Neural crest cell (in vitro differentiated cells): ENCODE measurements around the gene MTMR11. TPM values are rescaled to one million over a fixed set of nuclear protein-coding genes. Genes with fewer than 3 reads are reported as not detected.

Experiments used
- DNase-seq: peaks from one replicate; pipeline ENCODE4 v3.0.0; 2021; ENCODE audit warnings: low read depth, mixed read lengths, low spot score
- H3K27ac Mint-ChIP-seq: one replicate; pipeline ENCODE4 v1.8.0; 2021; ENCODE audit warnings: mild to moderate bottlenecking, mixed read lengths; ENCODE audit not compliant: unreplicated experiment
- H3K27me3 Mint-ChIP-seq: 2 replicates; pipeline ENCODE4 v1.8.0; 2021; ENCODE audit warnings: low read depth, mild to moderate bottlenecking, mixed read lengths
- H3K36me3 Mint-ChIP-seq: 2 replicates; pipeline ENCODE4 v1.8.0; 2021; ENCODE audit warnings: low read depth, mild to moderate bottlenecking, mixed read lengths
- H3K4me1 Mint-ChIP-seq: 2 replicates; pipeline ENCODE4 v1.8.0; 2021; ENCODE audit warnings: mixed read lengths
- H3K4me3 Mint-ChIP-seq: one replicate; pipeline ENCODE4 v1.8.0; 2021; ENCODE audit warnings: mild to moderate bottlenecking, mixed read lengths
- H3K9me3 Mint-ChIP-seq: 2 replicates; pipeline ENCODE4 v1.8.0; 2021; ENCODE audit warnings: mixed read lengths
- CTCF ChIP-seq: fragments of 200-600 bp; sonication (generic); conservative IDR thresholded peaks from 2 replicates; pipeline ENCODE4 v1.5.0; 2021; ENCODE audit warnings: antibody characterized with exemption, mild to moderate bottlenecking
- total RNA-seq: library from RNA; stranded (reverse); gene quantifications from 2 replicates; pipeline ENCODE4 v1.2.1, GENCODE V29; 2021

Gene MTMR11
- total RNA-seq, 1 donor from 2014 or later = 4.5 TPM

GRCh38 chr1:149927563-149928400, 8.9 kb downstream of the MTMR11 start, which contains the start of gene SF3B4:
Gene SF3B4 (minus strand): TSS chr1:149927803. CDS start chr1:149927759, 44 bp downstream.
- Mint-ChIP-seq H3K27me3 (no peaks in the 10 kb centered on the region), H3K4me3 (peak within 1 kb of the TSS; percentile 96), H3K27ac (peak within 1 kb of the TSS; percentile 97), H3K36me3 (peaks cover 25% of the 10 kb centered on the region), H3K9me3 (no peaks in the 10 kb centered on the region), H3K4me1 (peaks cover 34% of the 10 kb centered on the region)
- DNase-seq = peak; percentile 85
- no peak for TF ChIP-seq CTCF

- peak overlapping the region; percentile 97 for H3K27ac Mint-ChIP-seq
- H3K36me3 Mint-ChIP-seq = peaks cover 25% of the 10 kb centered on the region
- no peaks in the 10 kb centered on the region for H3K27me3 Mint-ChIP-seq
- TF ChIP-seq CTCF = no peak
- peak overlapping the region; percentile 96 for H3K4me3 Mint-ChIP-seq
- DNase-seq = no peak
- H3K4me1 Mint-ChIP-seq = peaks cover 34% of the 10 kb centered on the region
- no peaks in the 10 kb centered on the region for H3K9me3 Mint-ChIP-seq
These were observed 9.6 kb downstream of the MTMR11 start for GRCh38 chr1:149927056-149927562.

- peaks cover 25% of the 10 kb centered on the region for H3K36me3 Mint-ChIP-seq
- no peak for DNase-seq
- H3K27ac Mint-ChIP-seq = no peak overlapping the region
- peaks cover 34% of the 10 kb centered on the region for H3K4me1 Mint-ChIP-seq
- H3K27me3 Mint-ChIP-seq = no peaks in the 10 kb centered on the region
- TF ChIP-seq CTCF = no peak
- H3K9me3 Mint-ChIP-seq = no peaks in the 10 kb centered on the region
- H3K4me3 Mint-ChIP-seq = peak overlapping the region; percentile 96
These were observed 10.4 kb downstream of the MTMR11 start for GRCh38 chr1:149926296-149926695.

- no peak for DNase-seq
- peaks cover 25% of the 10 kb centered on the region for H3K36me3 Mint-ChIP-seq
- H3K27ac Mint-ChIP-seq = no peak overlapping the region
- TF ChIP-seq CTCF = no peak
- H3K9me3 Mint-ChIP-seq = no peaks in the 10 kb centered on the region
- peaks cover 34% of the 10 kb centered on the region for H3K4me1 Mint-ChIP-seq
- H3K4me3 Mint-ChIP-seq = peak overlapping the region; percentile 96
- no peaks in the 10 kb centered on the region for H3K27me3 Mint-ChIP-seq
These were observed 10.9 kb downstream of the MTMR11 start for GRCh38 chr1:149925751-149926150.

- H3K9me3 Mint-ChIP-seq = no peaks in the 10 kb centered on the region
- H3K36me3 Mint-ChIP-seq = peaks cover 25% of the 10 kb centered on the region
- no peak overlapping the region for H3K27ac Mint-ChIP-seq
- H3K4me1 Mint-ChIP-seq = peaks cover 34% of the 10 kb centered on the region
- H3K4me3 Mint-ChIP-seq = peak overlapping the region; percentile 77
- no peaks in the 10 kb centered on the region for H3K27me3 Mint-ChIP-seq
- no peak for DNase-seq
- TF ChIP-seq CTCF = no peak
These were observed 11.3 kb downstream of the MTMR11 start for GRCh38 chr1:149925345-149925744.
